Stimulated activated CD4-positive, alpha-beta T cell treated with anti-CD3 and anti-CD28 coated beads, Interleukin-1b, Interleukin-23, amount 100 ng/mL, for 48 hours (primary cell): Measurements from ENCODE around the gene CDH22.

Experiments
- DNase-seq: peaks from one replicate; pipeline ENCODE4 v3.0.0-alpha.2; 2020

The CDH22 gene

GRCh38 chr20:46159101-46159897 lies 149.0 kb downstream of the CDH22 start:
- no peak for DNase-seq

- DNase-seq, result no peak
Measured at GRCh38 chr20:46158476-46158987, 149.8 kb downstream of the CDH22 start.

- no peak for DNase-seq
Measured at GRCh38 chr20:46157625-46158024, 150.7 kb downstream of the CDH22 start.

GRCh38 chr20:46157076-46157592 lies 151.2 kb downstream of the CDH22 start:
- DNase-seq, result no peak

- no peak for DNase-seq
Measured at GRCh38 chr20:46156065-46156464, 152.2 kb downstream of the CDH22 start.

- no peak for DNase-seq
Measured at GRCh38 chr20:46154796-46155195, 153.5 kb downstream of the CDH22 start.

- DNase-seq, result no peak
Measured at GRCh38 chr20:46154305-46154704, 154.0 kb downstream of the CDH22 start.

- DNase-seq, result no peak
Measured at GRCh38 chr20:46152824-46153586, 155.3 kb downstream of the CDH22 start.

GRCh38 chr20:46151936-46152335 lies 156.4 kb downstream of the CDH22 start:
- DNase-seq, result peak; percentile 17

GRCh38 chr20:46150943-46151342 lies 157.4 kb downstream of the CDH22 start:
- DNase-seq, result no peak

- DNase-seq, result no peak
Measured at GRCh38 chr20:46148313-46149208, 159.7 kb downstream of the CDH22 start.

GRCh38 chr20:46145713-46146112 lies 162.6 kb downstream of the CDH22 start:
- DNase-seq, result no peak

- no peak for DNase-seq
Measured at GRCh38 chr20:46144432-46145025, 163.8 kb downstream of the CDH22 start.

- no peak for DNase-seq
Measured at GRCh38 chr20:46142124-46142523, 166.2 kb downstream of the CDH22 start.

- DNase-seq, result no peak
Measured at GRCh38 chr20:46139908-46140482, 168.3 kb downstream of the CDH22 start.

GRCh38 chr20:46139266-46139889 lies 168.9 kb downstream of the CDH22 start:
- no peak for DNase-seq

- DNase-seq, result no peak
Measured at GRCh38 chr20:46137816-46138215, 170.5 kb downstream of the CDH22 start.

- no peak for DNase-seq
Measured at GRCh38 chr20:46135856-46136633, 172.3 kb downstream of the CDH22 start.

- DNase-seq, result no peak
Measured at GRCh38 chr20:46134716-46135115, 173.6 kb downstream of the CDH22 start.

- DNase-seq, result no peak
Measured at GRCh38 chr20:46133886-46134654, 174.2 kb downstream of the CDH22 start.
